ENCODE data around the gene FLRT3.

FLRT3 gene

DNA sequence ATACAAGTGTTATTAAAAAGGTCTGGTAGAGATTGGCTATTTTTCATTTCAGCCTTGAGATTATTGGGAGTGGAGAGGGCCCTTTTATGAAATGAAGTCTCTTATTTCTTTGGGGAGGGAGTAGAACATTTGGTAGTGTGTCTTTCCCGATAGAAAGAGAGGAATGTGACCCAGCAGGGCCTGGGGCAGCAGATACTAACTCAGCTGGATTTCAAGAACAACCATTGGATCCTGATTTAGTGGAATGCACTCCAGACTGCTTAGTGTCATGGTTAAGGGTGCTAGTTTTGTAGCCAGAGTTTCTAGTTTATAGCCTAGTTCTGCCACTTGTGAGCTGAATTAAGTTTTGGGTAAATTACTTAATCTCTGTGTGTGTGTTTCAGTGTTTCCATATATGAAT lies 18.4 kb upstream of the FLRT3 start:
- H3K4me3 ChIP-seq, result no peak overlapping the region

DNA sequence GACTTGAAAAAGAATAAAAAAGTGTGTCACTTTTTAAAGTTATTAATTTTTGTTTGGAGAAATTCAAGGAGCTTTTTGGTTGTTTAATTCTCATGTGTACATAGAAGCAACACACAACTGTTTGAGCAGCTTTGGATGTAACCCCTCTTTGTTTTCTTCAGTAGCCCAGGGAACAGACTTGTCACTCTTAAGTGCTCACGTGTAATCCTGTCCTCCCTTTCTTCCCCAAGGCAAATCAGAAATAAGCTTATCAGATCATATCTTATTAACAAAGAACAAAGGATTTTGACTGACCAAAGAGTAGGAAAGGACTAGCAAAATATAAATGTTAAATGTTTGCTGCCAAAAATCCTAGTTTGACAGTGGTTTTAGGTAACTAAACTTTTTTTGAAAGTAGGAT lies 7.3 kb upstream of the FLRT3 start:
- intact Hi-C loops (cut with DNase I; ENCODE audit: low total_unique reads), result loop anchor here (5.0 kb wide), 1 partner anchor 1588 kb away; no protein-coding TSS in a partner anchor
- Histone ChIP-seq H3K9me3 (no peaks in the 10 kb centered on the region), H3K27ac (no peak overlapping the region), H3K4me1 (no peaks in the 10 kb centered on the region), H3K27me3 (no peaks in the 10 kb centered on the region), H3K36me3 (no peaks in the 10 kb centered on the region), H3K4me3 (no peak overlapping the region)
- TF ChIP-seq, protein P1, sequence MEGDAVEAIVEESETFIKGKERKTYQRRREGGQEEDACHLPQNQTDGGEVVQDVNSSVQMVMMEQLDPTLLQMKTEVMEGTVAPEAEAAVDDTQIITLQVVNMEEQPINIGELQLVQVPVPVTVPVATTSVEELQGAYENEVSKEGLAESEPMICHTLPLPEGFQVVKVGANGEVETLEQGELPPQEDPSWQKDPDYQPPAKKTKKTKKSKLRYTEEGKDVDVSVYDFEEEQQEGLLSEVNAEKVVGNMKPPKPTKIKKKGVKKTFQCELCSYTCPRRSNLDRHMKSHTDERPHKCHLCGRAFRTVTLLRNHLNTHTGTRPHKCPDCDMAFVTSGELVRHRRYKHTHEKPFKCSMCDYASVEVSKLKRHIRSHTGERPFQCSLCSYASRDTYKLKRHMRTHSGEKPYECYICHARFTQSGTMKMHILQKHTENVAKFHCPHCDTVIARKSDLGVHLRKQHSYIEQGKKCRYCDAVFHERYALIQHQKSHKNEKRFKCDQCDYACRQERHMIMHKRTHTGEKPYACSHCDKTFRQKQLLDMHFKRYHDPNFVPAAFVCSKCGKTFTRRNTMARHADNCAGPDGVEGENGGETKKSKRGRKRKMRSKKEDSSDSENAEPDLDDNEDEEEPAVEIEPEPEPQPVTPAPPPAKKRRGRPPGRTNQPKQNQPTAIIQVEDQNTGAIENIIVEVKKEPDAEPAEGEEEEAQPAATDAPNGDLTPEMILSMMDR (IDR thresholded peaks at IDR 0.05), result no peak
- no peak for DNase-seq

More for the DNA sequence above, 18.4 kb upstream of the FLRT3 start:
- DNase-seq, result no peak
- Histone ChIP-seq H3K4me1 (no peaks in the 10 kb centered on the region), H3K27me3 (no peaks in the 10 kb centered on the region), H3K9me3 (no peaks in the 10 kb centered on the region), H3K27ac (no peak overlapping the region), H3K36me3 (no peaks in the 10 kb centered on the region)
- intact Hi-C loops (cut with DNase I; ENCODE audit: low total_unique reads), result no loop called here
- TF ChIP-seq, protein P1 (IDR thresholded peaks at IDR 0.05), result no peak

DNA sequence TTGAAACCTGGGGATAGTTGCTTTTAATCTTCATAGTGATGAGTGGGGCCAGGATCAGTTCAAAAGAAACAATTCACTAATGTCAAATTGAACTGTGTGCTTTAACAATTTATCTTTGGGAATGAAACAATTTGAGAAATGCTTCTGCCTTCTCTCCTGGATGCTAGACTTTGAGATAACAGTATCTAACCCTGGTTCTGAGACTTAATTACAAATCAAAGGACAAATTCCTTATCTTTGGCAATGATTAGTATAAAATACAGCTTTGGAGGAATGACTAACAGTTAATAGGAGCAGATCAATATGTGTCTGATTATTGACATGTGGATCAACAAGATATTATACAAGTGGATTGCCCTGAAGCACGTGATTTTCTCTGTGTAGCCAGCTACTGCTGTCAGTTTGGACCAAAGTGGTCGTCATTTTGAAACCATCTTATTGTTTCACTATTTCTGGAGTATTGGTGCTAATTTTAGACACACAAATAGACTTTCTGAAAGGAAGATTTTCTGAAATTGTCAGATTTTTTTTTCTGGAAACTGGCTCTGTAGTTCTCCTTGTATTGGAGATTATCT lies 6.2 kb upstream of the FLRT3 start:
- no peaks in the 10 kb centered on the region for H3K36me3 ChIP-seq
- intact Hi-C loops (cut with DNase I; ENCODE audit: low total_unique reads), result loop anchor here (5.0 kb wide), 1 partner anchor 1589 kb away; no protein-coding TSS in a partner anchor
- no peak overlapping the region for H3K4me3 ChIP-seq
- no peaks in the 10 kb centered on the region for H3K9me3 ChIP-seq
- no peak overlapping the region for H3K27ac ChIP-seq
- no peaks in the 10 kb centered on the region for H3K4me1 ChIP-seq
- TF ChIP-seq, protein P1 (IDR thresholded peaks at IDR 0.05), result no peak
- no peak for DNase-seq
- no peaks in the 10 kb centered on the region for H3K27me3 ChIP-seq

DNA sequence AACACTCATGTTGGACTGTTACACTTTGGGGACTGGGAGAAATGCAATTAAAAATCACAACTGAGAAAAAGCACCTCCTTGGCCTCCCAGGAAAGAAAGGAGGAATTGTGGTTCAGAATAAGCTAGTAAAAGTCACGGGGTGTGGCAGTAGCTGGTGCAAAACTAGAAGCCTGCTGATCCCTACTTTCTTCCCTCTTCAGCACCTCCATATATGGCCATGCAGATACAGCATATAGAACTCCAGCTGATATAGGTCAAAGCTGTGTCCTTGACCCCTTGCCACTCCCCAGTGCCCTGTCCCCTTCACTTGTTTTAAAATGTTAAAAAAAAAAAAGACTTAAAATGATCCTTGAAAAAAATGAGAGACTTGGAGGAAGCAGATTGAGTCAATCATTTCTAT lies 5.5 kb upstream of the FLRT3 start:
- intact Hi-C loops (cut with DNase I; ENCODE audit: low total_unique reads), result loop anchor here (5.0 kb wide), 1 partner anchor 1589 kb away; no protein-coding TSS in a partner anchor
- no peak overlapping the region for H3K4me3 ChIP-seq
- TF ChIP-seq, protein P1 (IDR thresholded peaks at IDR 0.05), result no peak
- no peaks in the 10 kb centered on the region for H3K9me3 ChIP-seq
- no peak overlapping the region for H3K27ac ChIP-seq
- no peaks in the 10 kb centered on the region for H3K36me3 ChIP-seq
- H3K27me3 ChIP-seq, result no peaks in the 10 kb centered on the region
- no peaks in the 10 kb centered on the region for H3K4me1 ChIP-seq
- no peak for DNase-seq

DNA sequence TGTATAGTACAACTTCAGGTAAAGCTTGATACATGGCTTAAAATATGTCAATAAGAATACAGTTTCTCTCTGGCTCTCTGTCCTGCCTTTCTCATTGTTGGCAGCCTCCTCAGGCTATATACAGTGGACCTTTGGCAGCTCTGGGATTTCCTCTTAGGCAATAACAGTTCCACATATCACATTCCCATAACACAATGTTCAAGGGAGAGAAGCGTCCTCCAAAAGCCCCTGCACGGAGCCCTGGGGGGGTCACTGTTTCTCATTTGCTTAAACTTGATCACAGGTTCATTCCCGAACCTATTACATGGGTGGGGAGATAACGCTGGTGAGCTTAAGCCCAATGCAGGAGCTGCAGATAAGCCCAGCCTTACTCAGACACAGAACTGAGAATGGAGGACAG lies 4.4 kb upstream of the FLRT3 start:
- Histone ChIP-seq H3K36me3 (no peaks in the 10 kb centered on the region), H3K4me1 (peaks cover 0 to 3% (median under 1%) of the 10 kb centered on the region in 4 donors), H3K27ac (no peak overlapping the region), H3K27me3 (no peaks in the 10 kb centered on the region), H3K9me3 (no peaks in the 10 kb centered on the region), H3K4me3 (no peak overlapping the region)
- TF ChIP-seq, protein P1 (IDR thresholded peaks at IDR 0.05), result no peak
- intact Hi-C loops (cut with DNase I; ENCODE audit: low total_unique reads), result loop anchor here (5.0 kb wide), 1 partner anchor 1590 kb away; no protein-coding TSS in a partner anchor
- no peak for DNase-seq
